ENCODE data around the gene SMIM23.

- TF ChIP-seq ZFP3 (CRISPR knock-in tag; IDR thresholded peaks at IDR 0.05): no peak
- no peak for TF ChIP-seq POU6F1 (CRISPR knock-in tag; IDR thresholded peaks at IDR 0.05; ENCODE audit: borderline replicate concordance, low read depth)
Measured at GRCh38 chr5:171826132-171826531, 40.5 kb downstream of the SMIM23 start.

All from SK-N-SH treated with all-trans-retinoic acid at 6 μM for 48 hours (cell line).